ENCODE measurements around the gene SNRNP200.

Gene SNRNP200

DNA sequence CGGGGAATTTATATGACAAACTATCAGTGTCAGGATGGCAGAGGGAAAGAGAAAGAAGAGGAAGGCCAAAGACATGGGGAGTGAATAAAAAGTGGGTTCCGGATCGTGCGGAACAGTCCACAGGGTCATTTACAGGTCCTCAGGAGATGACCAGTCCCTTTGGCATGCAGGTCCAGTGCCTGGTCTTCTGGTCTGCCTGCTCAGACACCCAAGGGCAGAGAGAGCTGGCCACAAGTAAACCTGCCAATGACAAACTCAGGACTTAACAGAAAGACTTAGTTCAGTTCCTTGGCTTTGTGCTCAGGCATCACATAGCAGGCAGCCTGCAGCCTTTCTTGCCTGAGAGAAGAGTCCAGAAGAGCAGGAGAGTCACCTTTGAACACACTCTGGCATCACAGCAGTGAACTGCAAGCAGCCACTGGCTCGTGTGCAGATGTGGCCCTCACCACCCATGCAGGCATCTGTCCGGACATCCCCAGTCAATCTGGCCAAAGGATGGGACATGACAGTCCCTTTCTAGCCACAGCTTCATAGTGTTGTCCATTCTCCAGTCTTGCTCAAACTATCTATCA is 53.5 kb downstream of the SNRNP200 start:
- DNase-seq (ENCODE audit: low spot score), result no peak

GRCh38 chr2:96250188-96250587 is 55.2 kb downstream of the SNRNP200 start:
- DNase-seq (ENCODE audit: low spot score), result no peak

DNA sequence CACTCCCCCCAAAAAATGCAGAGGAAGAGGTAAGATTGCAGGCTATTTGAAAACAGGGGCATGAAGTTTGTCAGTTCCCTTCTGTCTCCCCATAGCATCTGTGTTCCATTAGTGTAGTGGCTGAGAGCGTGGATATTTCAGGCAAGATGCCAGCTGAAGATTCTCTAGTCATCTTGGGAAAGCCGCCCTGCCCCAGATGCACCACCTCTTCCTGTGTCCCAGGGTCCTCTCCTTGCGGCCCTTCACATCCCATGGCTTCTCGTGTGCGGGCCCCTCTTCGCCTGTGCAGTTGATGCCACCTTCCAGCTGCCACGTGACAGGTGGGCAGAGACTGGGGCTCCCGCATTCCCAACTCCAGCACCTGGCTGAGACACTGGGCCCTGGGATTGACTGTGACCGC is 55.7 kb downstream of the SNRNP200 start:
- DNase-seq (ENCODE audit: low spot score), result no peak

GRCh38 chr2:96248624-96249023 is 56.7 kb downstream of the SNRNP200 start:
- no peak for DNase-seq (ENCODE audit: low spot score)

DNA sequence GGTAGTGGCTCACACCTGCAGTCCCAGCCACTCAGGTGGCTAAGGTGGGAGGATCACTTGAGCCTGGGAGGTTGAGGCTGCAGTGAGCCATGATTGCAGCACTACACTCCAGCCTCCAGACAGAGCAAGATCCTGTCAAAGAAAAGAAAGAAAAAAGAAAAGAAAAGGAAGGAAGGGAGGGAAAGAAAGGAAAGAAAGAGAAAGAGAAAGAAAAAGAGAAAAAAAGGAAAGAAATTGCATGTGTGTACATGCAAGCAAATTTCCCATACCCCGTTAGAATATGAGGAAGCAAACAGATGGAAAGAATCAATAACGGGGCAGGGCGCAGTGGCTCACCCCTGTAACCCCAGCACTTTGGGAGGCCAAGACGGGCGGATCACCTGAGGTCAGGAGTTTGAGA is 57.5 kb downstream of the SNRNP200 start:
- no peak for DNase-seq (ENCODE audit: low spot score)

- no peak for DNase-seq (ENCODE audit: low spot score)
Observed at GRCh38 chr2:96247009-96247408, 58.3 kb downstream of the SNRNP200 start.

- peak; percentile 34 for DNase-seq (ENCODE audit: low spot score)
Observed at GRCh38 chr2:96245609-96246390, 59.5 kb downstream of the SNRNP200 start.

GRCh38 chr2:96243843-96244242 is 61.5 kb downstream of the SNRNP200 start:
- DNase-seq (ENCODE audit: low spot score), result no peak

DNA sequence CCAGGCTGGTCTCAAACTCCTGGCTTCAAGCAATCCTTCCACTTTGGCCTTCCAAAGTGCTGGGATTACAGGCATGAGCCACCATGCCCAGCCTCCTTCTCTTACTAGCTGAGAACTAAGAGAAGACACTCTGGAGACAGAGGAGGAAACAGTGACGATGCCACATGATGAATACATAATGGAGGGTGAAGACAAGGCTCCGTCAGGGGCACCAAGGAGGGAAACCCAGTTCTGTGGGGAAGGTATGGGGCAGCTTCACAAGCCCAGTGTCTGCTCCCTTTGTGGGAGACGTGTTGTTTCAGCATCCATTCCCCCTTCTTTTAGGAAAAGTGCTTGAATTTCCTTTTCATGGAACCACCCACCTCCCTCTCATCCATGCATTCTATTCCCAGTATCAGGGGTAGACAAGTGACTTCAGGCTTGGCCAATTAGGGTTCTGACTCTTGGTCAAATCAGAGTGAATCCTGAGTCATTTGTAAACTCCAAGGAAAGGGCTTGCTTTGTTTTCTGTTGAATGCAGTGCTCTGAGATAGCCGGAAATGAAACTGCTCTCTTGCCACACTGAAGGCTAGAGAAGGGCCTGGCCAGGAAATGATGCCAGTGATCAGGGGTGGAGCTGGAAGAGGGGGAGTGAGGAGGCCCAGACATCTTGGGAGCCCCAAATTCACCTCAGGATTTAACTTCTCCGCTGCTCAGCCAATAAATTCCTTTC is 63.3 kb downstream of the SNRNP200 start:
- DNase-seq (ENCODE audit: low spot score), result peak; percentile 68

DNA sequence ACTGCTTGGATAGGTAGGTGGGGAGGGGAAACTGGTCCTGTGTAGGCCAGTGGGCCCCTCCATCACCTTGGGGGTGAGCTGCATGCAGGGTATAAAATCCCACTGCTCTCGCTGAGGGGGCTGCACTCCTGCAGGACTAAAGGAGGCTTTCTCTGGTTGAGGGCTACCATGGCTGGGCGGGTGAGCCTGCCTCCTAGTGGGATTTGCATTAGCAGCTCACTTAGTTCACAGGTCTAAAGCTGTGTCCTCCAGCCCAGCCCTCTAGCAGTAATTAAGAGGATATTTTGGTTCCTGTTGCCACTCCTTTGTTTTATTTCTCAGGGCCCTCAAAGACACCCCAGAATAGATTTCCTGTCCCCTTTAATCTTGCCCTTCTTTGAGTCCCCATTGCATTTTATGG is 64.1 kb downstream of the SNRNP200 start:
- DNase-seq (ENCODE audit: low spot score), result peak; percentile 36

GRCh38 chr2:96240341-96241038 is 64.9 kb downstream of the SNRNP200 start:
- DNase-seq (ENCODE audit: low spot score), result no peak

- no peak for DNase-seq (ENCODE audit: low spot score)
Observed at GRCh38 chr2:96239745-96240264, 65.5 kb downstream of the SNRNP200 start.

GRCh38 chr2:96239091-96239490 is 66.3 kb downstream of the SNRNP200 start:
- no peak for DNase-seq (ENCODE audit: low spot score)

DNA sequence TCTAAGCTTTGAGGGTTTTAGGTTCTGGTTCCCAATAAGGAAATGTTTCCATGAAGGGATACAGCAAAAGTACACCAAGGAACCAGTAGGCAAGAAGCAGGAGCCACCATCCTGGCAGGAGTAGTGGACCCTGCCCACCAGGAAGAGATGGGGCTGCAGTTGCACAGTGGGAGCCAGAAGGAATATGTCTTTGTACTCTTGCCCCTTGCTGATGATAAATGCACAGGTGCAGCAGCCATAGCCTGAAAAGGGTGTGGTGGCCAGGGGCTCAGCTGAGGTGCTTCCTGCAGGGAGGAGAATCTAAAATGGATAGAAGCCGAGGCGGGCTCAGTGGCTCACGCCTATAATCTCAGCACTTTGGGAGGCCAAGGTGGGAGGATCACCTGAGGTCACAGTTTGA is 67.1 kb downstream of the SNRNP200 start:
- DNase-seq (ENCODE audit: low spot score), result no peak

DNA sequence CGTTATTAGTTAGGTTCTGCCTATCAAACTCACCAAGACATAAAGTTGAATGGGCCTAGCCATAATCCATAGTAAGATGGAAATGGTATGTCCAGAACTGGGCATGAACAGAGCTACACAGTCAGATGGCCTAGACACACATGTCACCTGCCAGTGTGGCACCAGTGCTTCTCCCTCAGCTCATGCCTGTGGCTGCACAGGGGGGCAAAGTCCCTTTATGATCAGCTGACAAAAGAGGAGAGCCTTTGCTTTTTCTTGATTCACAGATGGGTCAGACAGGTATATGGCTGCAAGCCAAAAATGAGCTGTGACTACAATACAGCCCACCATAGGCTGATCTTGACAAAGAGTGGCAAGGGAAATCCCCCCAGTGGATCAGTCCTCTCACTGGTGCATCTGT is 68.5 kb downstream of the SNRNP200 start:
- DNase-seq (ENCODE audit: low spot score), result no peak

DNA sequence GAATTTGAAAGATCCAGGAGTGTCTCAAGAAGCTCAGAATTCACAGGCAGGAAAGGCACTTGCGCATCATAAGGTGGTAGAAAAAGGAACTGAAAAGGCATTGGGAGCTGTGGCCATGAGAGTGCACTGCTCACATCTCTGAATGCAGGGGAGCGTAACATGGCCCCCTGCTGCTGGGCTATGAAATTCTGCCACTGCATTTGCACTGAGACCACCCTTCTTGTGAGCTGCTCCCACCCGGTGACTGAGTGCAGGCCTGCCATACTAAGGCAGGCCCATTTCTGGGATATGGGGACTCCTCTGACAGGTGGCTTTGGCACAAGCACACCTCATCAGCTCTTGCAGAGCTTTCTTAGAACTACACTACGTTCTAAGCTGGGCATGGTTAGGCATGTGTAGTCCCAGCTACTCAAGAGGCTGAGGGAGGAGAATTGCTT is 71.4 kb downstream of the SNRNP200 start:
- peak; percentile 67 for DNase-seq (ENCODE audit: low spot score)

DNA sequence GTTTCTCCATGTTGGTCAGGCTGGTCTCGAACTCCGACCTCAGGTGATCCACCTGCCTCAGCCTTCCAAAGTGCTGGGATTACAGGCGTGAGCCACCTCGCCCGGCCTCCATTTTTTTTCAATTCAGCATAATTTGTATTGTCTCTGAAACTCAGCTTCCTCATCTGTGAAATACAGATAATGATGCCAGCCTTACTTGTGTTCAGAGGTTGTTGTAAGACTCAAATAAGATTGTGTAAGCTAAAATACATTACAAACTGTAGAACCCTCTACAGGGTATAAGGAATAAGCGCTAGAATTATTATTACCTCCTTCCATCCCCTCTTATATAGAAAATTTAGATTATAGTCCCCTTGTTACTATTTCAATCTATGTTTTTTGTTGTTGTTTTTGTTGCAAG is 71.9 kb downstream of the SNRNP200 start:
- DNase-seq (ENCODE audit: low spot score), result no peak

GRCh38 chr2:96231316-96231715 is 74.0 kb downstream of the SNRNP200 start:
- no peak for DNase-seq (ENCODE audit: low spot score)

GRCh38 chr2:96225016-96225533 is 80.3 kb downstream of the SNRNP200 start:
- peak; percentile 69 for DNase-seq (ENCODE audit: low spot score)
